Keratinocyte (primary cell): ENCODE data around the gene NCOA7. TPM values are rescaled to one million over a fixed set of nuclear protein-coding genes. Genes with fewer than 3 reads are reported as not detected.

Experiments
- DNase-seq: peaks from one replicate; pipeline ENCODE4 v3.0.0-alpha.2; 2011; ENCODE audit warnings: low read depth, missing footprints, low spot score
- FAIRE-seq: peaks from 2 replicates; lab custom pipeline; 2011; peaks lifted over from hg19 to GRCh38; lab: Jason Lieb, UNC
- H2AFZ ChIP-seq: 2 replicates; pipeline ENCODE4 v1.6.0; 2012; ENCODE audit warnings: low read length, control low read depth, inconsistent platforms; ENCODE audit not compliant: control insufficient read depth
- H3K27ac ChIP-seq: 2 replicates; pipeline ENCODE4 v1.5.1; 2011; ENCODE audit warnings: low read length; ENCODE audit not compliant: control insufficient read depth, insufficient read depth
- H3K27me3 ChIP-seq: 3 replicates; pipeline ENCODE4 v1.6.0; 2011; ENCODE audit warnings: low read length; ENCODE audit not compliant: control insufficient read depth, insufficient read depth; ENCODE audit errors: extremely low read depth
- H3K36me3 ChIP-seq, 2 experiments: 2 replicates in 1 of 2; 3 replicates in 1 of 2; pipeline ENCODE4 v1.5.1; 2011; ENCODE audit warnings: low read length in 2 of 2, mild to moderate bottlenecking in 1 of 2; ENCODE audit not compliant: control insufficient read depth in 2 of 2, insufficient read depth in 2 of 2; ENCODE audit errors: extremely low read depth in 1 of 2
- H3K4me1 ChIP-seq: 3 replicates; pipeline ENCODE4 v1.5.1; 2011; ENCODE audit warnings: low read length; ENCODE audit not compliant: control insufficient read depth, insufficient read depth; ENCODE audit errors: extremely low read depth
- H3K4me2 ChIP-seq: 3 replicates; pipeline ENCODE4 v1.6.0; 2011; ENCODE audit warnings: low read depth, low read length; ENCODE audit not compliant: control insufficient read depth, insufficient read depth; ENCODE audit errors: extremely low read depth
- H3K4me3 ChIP-seq, 3 experiments: fragments of 200-600 bp in 1 of 3; sonication (generic) in 1 of 3; 2 replicates in 2 of 3; 3 replicates in 1 of 3; pipeline ENCODE4 v1.5.1; 2011 to 2016; ENCODE audit warnings: low read length in 3 of 3, mild to moderate bottlenecking in 3 of 3, control low read depth in 2 of 3, inconsistent platforms in 1 of 3, low read depth in 1 of 3, mixed read lengths in 1 of 3, mixed run types in 1 of 3, moderate library complexity in 1 of 3; ENCODE audit not compliant: control insufficient read depth in 2 of 3, insufficient read depth in 2 of 3; ENCODE audit errors: extremely low read depth in 1 of 3
- H3K79me2 ChIP-seq: 2 replicates; pipeline ENCODE4 v1.6.0; 2012; ENCODE audit warnings: low read length; ENCODE audit not compliant: control insufficient read depth, insufficient read depth
- H3K9ac ChIP-seq: 3 replicates; pipeline ENCODE4 v1.6.0; 2011; ENCODE audit warnings: low read length; ENCODE audit not compliant: control insufficient read depth, insufficient read depth; ENCODE audit errors: extremely low read depth
- H3K9me1 ChIP-seq: 3 replicates; pipeline ENCODE4 v1.6.0; 2011; ENCODE audit warnings: low read length; ENCODE audit not compliant: control insufficient read depth, insufficient read depth; ENCODE audit errors: extremely low read depth
- H3K9me3 ChIP-seq: 2 replicates; pipeline ENCODE4 v1.5.1; 2012; ENCODE audit warnings: low read depth, low read length; ENCODE audit not compliant: control insufficient read depth
- H4K20me1 ChIP-seq: 3 replicates; pipeline ENCODE4 v1.6.0; 2011; ENCODE audit warnings: low read length; ENCODE audit not compliant: control insufficient read depth, insufficient read depth; ENCODE audit errors: extremely low read depth
- EZH2 ChIP-seq: IDR thresholded peaks from one replicate; pipeline ENCODE4 v1.6.1; 2012; ENCODE audit warnings: inconsistent platforms, mild to moderate bottlenecking, low read length, moderate library complexity
- dilution Hi-C: fragments of 300-500 bp; cut with MboI; formaldehyde crosslinking; loops from one replicate; pipeline ENCODE4 v1.7.0; 2020; ENCODE audit warnings: low sequenced_read_pairs; ENCODE audit not compliant: extremely low pct_ligation_motif_present
- polyA plus RNA-seq, 5 experiments: library from polyadenylated mRNA; depleted of rRNA in 3 of 5; stranded (reverse) in 3 of 5; stranded (forward) in 1 of 5; unstranded in 1 of 5; fragments of >200 nt; gene quantifications; 1 replicate in 1 of 5; 2 replicates in 3 of 5; 3 replicates in 1 of 5; pipeline versions ENCODE4 v1.2.1 to v1.2.3, GENCODE V29; 2011 to 2012; ENCODE audit warnings: missing spikeins in 2 of 5, low read depth in 1 of 5, low replicate concordance in 1 of 5
- TF ChIP-seq, protein P1 (sequence below), 3 experiments: IDR thresholded peaks in 1 of 3; conservative IDR thresholded peaks in 1 of 3; optimal IDR thresholded peaks in 1 of 3; 2 replicates in 2 of 3; 3 replicates in 1 of 3; pipeline versions ENCODE3 to v1.5.1; 2011; ENCODE audit warnings: low read length in 3 of 3, mild to moderate bottlenecking in 3 of 3, moderate library complexity in 2 of 3, control low read depth in 1 of 3, inconsistent platforms in 1 of 3; ENCODE audit not compliant: insufficient read depth in 2 of 3; ENCODE audit errors: extremely low read depth in 1 of 3

Gene NCOA7
- polyA plus RNA-seq, 1 donor (not counting 4 experiments of a cell fraction or from before 2014, with no cell fraction given), result 20.5 TPM

DNA sequence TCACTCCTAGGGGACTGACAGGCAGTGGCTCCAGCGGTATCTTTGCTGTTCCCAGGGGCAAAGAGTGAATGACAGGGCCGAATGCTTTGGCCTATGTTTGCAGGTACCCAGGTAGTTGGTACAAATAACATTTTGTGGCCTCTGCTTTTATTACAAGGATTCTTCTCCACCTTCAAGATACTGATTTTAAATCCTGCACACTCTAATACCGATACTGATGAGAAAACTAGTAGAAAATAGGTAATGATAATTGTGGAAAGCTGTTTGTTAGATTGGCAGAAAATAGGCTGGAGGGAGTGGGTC is 166.6 kb downstream of the NCOA7 start:
- H3K9ac ChIP-seq, result peak overlapping the region; percentile 88
- TF ChIP-seq, protein P1, sequence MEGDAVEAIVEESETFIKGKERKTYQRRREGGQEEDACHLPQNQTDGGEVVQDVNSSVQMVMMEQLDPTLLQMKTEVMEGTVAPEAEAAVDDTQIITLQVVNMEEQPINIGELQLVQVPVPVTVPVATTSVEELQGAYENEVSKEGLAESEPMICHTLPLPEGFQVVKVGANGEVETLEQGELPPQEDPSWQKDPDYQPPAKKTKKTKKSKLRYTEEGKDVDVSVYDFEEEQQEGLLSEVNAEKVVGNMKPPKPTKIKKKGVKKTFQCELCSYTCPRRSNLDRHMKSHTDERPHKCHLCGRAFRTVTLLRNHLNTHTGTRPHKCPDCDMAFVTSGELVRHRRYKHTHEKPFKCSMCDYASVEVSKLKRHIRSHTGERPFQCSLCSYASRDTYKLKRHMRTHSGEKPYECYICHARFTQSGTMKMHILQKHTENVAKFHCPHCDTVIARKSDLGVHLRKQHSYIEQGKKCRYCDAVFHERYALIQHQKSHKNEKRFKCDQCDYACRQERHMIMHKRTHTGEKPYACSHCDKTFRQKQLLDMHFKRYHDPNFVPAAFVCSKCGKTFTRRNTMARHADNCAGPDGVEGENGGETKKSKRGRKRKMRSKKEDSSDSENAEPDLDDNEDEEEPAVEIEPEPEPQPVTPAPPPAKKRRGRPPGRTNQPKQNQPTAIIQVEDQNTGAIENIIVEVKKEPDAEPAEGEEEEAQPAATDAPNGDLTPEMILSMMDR (optimal IDR thresholded peaks at IDR 0.05 in 1 of 3, IDR thresholded peaks at IDR 0.05 in 1 of 3, conservative IDR thresholded peaks at IDR 0.05 in 1 of 3; ENCODE audit: extremely low read depth in 1 of 3, insufficient read depth in 2 of 3, low read length in 3 of 3), result no peak
- TF ChIP-seq EZH2, result no peak
- H4K20me1 ChIP-seq, result no peaks in the 10 kb centered on the region
- peak overlapping the region; percentile 97 for H3K4me2 ChIP-seq
- no peaks in the 10 kb centered on the region for H3K27me3 ChIP-seq
- FAIRE-seq (no peak), DNase-seq (no peak)
- H3K79me2 ChIP-seq, result no peaks in the 10 kb centered on the region
- H3K9me3 ChIP-seq, result no peaks in the 10 kb centered on the region
- peak overlapping the region; percentile 78 for H3K27ac ChIP-seq
- H3K36me3 ChIP-seq, result no peaks in the 10 kb centered on the region
- dilution Hi-C loops, result no loop called here
- H3K9me1 ChIP-seq, result no peaks in the 10 kb centered on the region
- peak overlapping the region; percentile 81 for H3K4me3 ChIP-seq
- H3K4me1 ChIP-seq, result peaks cover 16% of the 10 kb centered on the region
- peak overlapping the region; percentile 95 for H2AFZ ChIP-seq

DNA sequence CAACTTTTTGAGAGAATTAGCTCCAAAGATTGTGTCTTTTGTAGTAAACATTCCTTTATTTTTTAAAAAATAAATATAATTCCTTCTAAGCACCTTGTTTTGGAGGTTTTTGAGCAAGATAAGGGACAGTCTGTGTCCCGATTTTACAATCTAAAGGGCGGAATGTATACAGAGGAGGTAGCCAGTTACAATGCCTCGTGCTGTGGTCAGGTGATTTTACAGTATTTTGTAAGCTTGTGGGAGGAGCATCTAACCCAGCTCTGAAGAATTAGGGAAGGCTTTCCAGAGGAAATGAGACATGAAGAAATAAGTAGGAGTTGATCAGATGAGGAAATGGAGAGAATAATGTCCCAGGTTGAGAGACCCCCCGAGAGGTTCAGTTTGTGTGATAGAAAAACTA is 167.1 kb downstream of the NCOA7 start:
- DNase-seq (no peak), FAIRE-seq (peak; percentile 44)
- no peaks in the 10 kb centered on the region for H4K20me1 ChIP-seq
- peak overlapping the region; percentile 78 for H3K27ac ChIP-seq
- H3K4me1 ChIP-seq, result peaks cover 16% of the 10 kb centered on the region
- TF ChIP-seq EZH2, result no peak
- TF ChIP-seq, protein P1 (optimal IDR thresholded peaks at IDR 0.05 in 1 of 3, IDR thresholded peaks at IDR 0.05 in 1 of 3, conservative IDR thresholded peaks at IDR 0.05 in 1 of 3; ENCODE audit: extremely low read depth in 1 of 3, insufficient read depth in 2 of 3, low read length in 3 of 3), result no peak
- H3K9me1 ChIP-seq, result no peaks in the 10 kb centered on the region
- no peaks in the 10 kb centered on the region for H3K9me3 ChIP-seq
- H3K4me3 ChIP-seq, result peak overlapping the region; percentile 81
- H3K4me2 ChIP-seq, result peak overlapping the region; percentile 97
- peak overlapping the region; percentile 88 for H3K9ac ChIP-seq
- H3K79me2 ChIP-seq, result no peaks in the 10 kb centered on the region
- H3K27me3 ChIP-seq, result no peaks in the 10 kb centered on the region
- dilution Hi-C loops, result no loop called here
- peak overlapping the region; percentile 95 for H2AFZ ChIP-seq
- no peaks in the 10 kb centered on the region for H3K36me3 ChIP-seq
